Fibroblast of peridontal ligament (primary cell): ENCODE measurements around the gene DOK7.
"Not testable (repeated sequence)": the region's sequence is repeated elsewhere in the genome, so short reads cannot be mapped to it uniquely, and the experiment has no call there.

Experiments
- DNase-seq: peaks from one replicate; pipeline ENCODE4 v3.0.0-alpha.2; 2010; ENCODE audit errors: extremely low read depth

DOK7 gene

GRCh38 chr4:3502941-3503936 lies 40.1 kb downstream of the DOK7 start:
- no peak for DNase-seq

- DNase-seq, result no peak
These were observed 42.1 kb downstream of the DOK7 start for GRCh38 chr4:3505231-3505630.

- no peak for DNase-seq
These were observed 45.4 kb downstream of the DOK7 start for GRCh38 chr4:3508542-3508941.

GRCh38 chr4:3510481-3510880 lies 47.4 kb downstream of the DOK7 start:
- no peak for DNase-seq

- DNase-seq, result no peak
These were observed 48.1 kb downstream of the DOK7 start for GRCh38 chr4:3511187-3511586.

GRCh38 chr4:3511601-3512000 lies 48.5 kb downstream of the DOK7 start:
- DNase-seq, result not testable (repeated sequence)

- no peak for DNase-seq
These were observed 49.2 kb downstream of the DOK7 start for GRCh38 chr4:3512279-3512678.

GRCh38 chr4:3512719-3513118 lies 49.6 kb downstream of the DOK7 start:
- DNase-seq, result no peak

GRCh38 chr4:3513807-3514206 lies 50.7 kb downstream of the DOK7 start:
- DNase-seq, result no peak

- no peak for DNase-seq
These were observed 51.2 kb downstream of the DOK7 start for GRCh38 chr4:3514221-3514780.

- DNase-seq, result no peak
These were observed 51.8 kb downstream of the DOK7 start for GRCh38 chr4:3514806-3515501.

GRCh38 chr4:3515646-3516045 lies 52.5 kb downstream of the DOK7 start:
- DNase-seq, result no peak

- no peak for DNase-seq
These were observed 53.1 kb downstream of the DOK7 start for GRCh38 chr4:3516061-3516835.

GRCh38 chr4:3516836-3517730 lies 54.0 kb downstream of the DOK7 start:
- no peak for DNase-seq

- DNase-seq, result no peak
These were observed 54.8 kb downstream of the DOK7 start for GRCh38 chr4:3517731-3518510.

- no peak for DNase-seq
These were observed 55.4 kb downstream of the DOK7 start for GRCh38 chr4:3518511-3518880.

- DNase-seq, result no peak
These were observed 55.8 kb downstream of the DOK7 start for GRCh38 chr4:3518941-3519340.

- no peak for DNase-seq
These were observed 56.6 kb downstream of the DOK7 start for GRCh38 chr4:3519468-3520264.

- DNase-seq, result no peak
These were observed 57.2 kb downstream of the DOK7 start for GRCh38 chr4:3520276-3520675.
